ENCODE data around the gene PHF23.

DNA sequence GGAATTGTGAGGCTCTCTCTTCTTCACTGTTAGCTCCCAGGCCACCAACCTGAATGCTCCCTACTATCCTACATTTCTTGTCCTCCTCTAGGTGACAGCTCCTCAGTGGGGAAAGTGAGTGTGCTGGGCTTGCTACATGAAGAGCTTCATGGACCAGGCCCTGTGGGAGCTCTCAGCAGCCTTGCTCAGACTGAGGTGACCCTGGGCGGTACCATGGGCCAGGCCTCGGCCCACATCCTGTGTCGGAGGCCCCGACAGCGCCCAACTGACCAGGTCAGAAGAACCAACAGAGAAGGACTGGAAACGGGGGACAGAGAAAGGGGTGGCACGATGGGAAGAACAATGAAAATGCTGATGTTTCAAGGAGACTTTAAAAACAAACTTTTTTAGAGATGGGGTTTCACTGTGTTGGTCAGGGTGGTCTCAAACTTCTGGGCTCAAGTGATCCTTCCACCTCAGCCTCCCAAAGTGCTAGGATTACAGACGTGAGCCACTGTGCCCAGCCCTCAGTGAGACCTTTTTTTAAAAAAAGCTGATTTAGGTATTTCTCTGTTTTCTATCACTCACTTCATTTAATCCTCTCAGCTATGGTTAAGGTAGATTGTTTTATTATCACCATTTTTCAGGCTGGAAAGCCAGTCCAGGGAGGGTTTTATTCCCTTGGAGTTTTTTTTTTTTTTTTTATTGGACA lies 17.7 kb upstream of the PHF23 start:
- TF ChIP-seq, protein P1, sequence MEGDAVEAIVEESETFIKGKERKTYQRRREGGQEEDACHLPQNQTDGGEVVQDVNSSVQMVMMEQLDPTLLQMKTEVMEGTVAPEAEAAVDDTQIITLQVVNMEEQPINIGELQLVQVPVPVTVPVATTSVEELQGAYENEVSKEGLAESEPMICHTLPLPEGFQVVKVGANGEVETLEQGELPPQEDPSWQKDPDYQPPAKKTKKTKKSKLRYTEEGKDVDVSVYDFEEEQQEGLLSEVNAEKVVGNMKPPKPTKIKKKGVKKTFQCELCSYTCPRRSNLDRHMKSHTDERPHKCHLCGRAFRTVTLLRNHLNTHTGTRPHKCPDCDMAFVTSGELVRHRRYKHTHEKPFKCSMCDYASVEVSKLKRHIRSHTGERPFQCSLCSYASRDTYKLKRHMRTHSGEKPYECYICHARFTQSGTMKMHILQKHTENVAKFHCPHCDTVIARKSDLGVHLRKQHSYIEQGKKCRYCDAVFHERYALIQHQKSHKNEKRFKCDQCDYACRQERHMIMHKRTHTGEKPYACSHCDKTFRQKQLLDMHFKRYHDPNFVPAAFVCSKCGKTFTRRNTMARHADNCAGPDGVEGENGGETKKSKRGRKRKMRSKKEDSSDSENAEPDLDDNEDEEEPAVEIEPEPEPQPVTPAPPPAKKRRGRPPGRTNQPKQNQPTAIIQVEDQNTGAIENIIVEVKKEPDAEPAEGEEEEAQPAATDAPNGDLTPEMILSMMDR (IDR thresholded peaks at IDR 0.05) = no peak
- no peak for TF ChIP-seq POLR2A (IDR thresholded peaks at IDR 0.05)
